ENCODE results near the gene BANF1.
A peak's percentile ranks its signal among the peaks of the same experiment; 100 is the strongest.

DNA sequence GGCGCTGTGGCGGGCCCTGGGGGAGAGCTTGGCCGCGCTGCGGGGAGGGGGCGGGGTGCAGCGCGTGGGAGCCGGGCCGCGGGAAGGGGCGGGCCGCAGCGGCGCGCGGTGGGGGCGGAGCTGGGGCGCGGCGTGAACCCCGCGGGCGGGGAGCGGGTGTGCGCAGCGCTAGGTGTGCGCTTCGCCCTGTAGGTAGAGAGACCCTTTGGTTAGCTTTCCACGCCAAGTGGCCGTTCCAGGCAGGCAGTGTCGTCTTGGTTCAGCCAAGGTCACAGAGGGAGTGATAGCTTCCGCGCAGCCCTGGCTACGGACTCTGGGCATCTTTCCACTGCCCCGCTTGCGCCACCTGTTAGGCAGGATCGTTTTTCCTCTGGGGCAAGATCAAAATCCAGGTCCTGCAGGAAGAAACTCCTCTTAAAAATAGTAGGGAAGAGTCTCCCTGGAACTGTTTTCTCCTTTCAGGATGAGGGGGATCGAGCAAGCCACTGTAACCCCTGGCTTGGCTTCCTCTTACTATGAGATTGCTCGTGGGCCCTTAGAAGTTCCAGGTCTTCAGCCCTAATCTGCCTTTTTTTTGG lies 434 bp downstream of the BANF1 start:
- TF ChIP-seq, protein P1, sequence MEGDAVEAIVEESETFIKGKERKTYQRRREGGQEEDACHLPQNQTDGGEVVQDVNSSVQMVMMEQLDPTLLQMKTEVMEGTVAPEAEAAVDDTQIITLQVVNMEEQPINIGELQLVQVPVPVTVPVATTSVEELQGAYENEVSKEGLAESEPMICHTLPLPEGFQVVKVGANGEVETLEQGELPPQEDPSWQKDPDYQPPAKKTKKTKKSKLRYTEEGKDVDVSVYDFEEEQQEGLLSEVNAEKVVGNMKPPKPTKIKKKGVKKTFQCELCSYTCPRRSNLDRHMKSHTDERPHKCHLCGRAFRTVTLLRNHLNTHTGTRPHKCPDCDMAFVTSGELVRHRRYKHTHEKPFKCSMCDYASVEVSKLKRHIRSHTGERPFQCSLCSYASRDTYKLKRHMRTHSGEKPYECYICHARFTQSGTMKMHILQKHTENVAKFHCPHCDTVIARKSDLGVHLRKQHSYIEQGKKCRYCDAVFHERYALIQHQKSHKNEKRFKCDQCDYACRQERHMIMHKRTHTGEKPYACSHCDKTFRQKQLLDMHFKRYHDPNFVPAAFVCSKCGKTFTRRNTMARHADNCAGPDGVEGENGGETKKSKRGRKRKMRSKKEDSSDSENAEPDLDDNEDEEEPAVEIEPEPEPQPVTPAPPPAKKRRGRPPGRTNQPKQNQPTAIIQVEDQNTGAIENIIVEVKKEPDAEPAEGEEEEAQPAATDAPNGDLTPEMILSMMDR (IDR thresholded peaks at IDR 0.05), result peak in 4 of 7 experiments; percentile 9 to 23 (median 17)
- TF ChIP-seq POLR2A (IDR thresholded peaks at IDR 0.05), result peak in 1 of 3 donors; percentile 20

All from body of pancreas (tissue), 4 donors.